DMS 273 (cell line): ENCODE measurements around the gene MAML2.
A peak's percentile ranks its signal among the peaks of the same experiment; 100 is the strongest.

Source experiments
- DNase-seq: peaks from one replicate; lab custom pipeline; 2025; ENCODE audit not compliant: unreplicated experiment; lab: John Stamatoyannopoulos, UW

Gene MAML2

GRCh38 chr11:96215826-96216225 lies 127.2 kb downstream of the MAML2 start:
- no peak for DNase-seq

DNA sequence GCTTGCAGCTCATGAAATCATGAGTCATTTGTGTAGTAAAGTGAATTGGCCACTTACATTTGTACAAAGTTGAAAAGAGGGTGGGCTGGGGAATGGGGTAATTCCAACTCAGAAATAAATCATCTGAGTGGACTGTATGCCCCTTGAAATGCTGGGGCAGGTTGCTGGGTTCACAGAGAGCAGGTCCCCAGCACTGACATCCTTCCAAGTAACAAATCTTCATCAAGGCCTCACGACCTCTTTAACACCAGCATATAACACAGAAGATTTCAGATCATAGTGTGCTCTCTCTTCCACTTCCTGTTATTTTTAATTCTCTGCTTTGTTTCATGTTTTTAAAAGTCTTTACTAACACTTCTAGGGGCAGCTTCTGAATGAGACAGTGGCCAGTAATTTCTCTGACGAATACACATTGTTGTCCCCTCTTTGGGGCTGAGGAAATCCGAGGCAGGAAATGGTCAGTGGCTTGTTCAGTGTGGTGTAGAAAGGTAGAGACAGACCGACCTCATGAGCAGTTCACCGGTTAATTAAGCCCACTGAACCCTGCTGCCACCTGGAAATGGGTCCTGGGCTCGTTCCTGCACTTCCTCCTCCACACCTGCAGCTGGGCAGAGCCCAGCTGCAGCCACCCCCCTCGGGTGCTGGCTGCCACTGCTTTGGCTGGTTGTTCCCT lies 127.7 kb downstream of the MAML2 start:
- no peak for DNase-seq

- DNase-seq = no peak
Observed at GRCh38 chr11:96214777-96215109, 128.3 kb downstream of the MAML2 start.

- DNase-seq = peak; percentile 35
Observed at GRCh38 chr11:96213500-96213899, 129.5 kb downstream of the MAML2 start.

DNA sequence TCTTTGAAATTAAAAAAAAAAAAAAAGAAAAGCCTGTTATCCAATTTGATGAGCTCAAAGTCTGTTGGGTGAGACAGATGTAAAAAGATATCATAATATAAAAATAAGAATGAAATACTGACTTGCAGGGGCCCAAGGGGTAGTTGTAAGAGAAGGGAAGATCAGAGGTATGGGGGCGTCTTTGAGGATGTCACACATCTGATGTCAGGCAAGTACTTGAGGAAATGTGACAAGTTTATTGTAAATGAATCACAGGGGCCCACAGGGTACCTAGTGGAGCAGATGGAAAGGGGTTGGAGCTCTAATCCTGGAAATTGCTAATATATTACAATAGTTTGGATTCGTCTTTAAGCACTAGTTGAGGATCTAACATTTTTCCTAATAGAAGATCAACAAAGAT lies 131.6 kb downstream of the MAML2 start:
- DNase-seq = no peak

- no peak for DNase-seq
Observed at GRCh38 chr11:96207459-96208449, 135.2 kb downstream of the MAML2 start.

GRCh38 chr11:96206955-96207354 lies 136.0 kb downstream of the MAML2 start:
- DNase-seq = no peak

DNA sequence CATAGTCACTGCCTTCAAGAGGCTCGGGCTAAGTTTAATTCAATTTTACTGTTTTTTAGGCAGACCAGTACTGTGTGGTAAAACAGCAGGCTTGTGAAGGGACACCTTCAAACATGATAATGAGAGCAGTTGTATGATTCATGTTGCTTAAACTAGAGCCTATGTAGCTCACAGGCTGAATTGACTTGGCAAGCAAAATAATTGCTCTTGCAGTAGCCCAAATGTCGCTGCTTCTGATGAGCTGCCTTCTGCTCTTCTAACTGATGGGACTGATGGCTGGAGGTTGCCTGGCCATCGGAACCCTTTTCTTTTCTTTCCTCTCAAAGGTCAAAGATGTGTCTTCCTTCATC lies 137.6 kb downstream of the MAML2 start:
- peak; percentile 78 for DNase-seq

DNA sequence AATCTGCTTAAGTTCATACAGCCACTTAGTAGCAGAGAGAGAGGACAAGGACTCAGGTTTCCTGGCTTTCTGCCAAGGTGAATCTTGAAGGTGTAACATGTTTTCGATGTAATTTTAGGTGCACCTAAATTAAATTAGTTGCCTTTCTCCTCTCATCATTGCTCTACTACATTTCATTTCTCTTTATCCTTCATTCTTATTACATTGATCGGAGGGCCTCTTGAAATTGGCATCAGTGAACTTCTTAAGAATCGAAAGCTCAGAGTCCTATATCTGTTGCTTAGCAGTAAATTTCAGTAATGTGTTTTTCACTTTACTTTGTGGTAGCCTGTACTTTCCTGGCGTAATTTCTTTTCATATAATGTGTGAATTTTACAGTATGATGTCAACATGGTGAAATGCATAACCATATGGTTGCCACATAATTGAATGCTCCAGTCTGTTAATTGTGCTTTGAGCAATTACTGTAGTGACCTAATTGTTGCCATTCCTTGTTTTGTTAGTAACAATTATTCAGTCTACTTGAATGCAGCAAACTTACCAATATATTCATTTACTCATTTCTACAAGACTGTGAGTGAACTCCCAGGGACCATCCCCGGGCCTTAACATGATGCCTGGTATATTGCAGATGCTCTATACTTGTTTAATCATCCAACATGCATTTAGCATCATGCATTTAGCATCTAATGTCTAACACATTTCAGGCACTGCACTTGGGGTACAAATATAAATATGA lies 138.1 kb downstream of the MAML2 start:
- peak; percentile 48 for DNase-seq

DNA sequence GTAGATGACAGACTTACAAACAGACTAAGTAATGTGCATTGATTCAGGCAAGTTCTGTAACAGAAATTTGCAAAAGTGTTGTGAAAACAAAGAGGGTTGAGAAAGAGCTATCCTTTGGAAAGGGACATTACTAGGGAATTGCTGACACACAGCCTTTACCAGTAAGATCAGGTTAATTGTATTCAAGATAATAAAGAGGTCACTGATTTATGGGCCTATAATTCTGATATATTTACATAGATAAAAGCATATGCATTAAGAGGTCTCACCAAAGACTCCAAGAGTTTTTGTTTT lies 138.7 kb downstream of the MAML2 start:
- DNase-seq = no peak

DNA sequence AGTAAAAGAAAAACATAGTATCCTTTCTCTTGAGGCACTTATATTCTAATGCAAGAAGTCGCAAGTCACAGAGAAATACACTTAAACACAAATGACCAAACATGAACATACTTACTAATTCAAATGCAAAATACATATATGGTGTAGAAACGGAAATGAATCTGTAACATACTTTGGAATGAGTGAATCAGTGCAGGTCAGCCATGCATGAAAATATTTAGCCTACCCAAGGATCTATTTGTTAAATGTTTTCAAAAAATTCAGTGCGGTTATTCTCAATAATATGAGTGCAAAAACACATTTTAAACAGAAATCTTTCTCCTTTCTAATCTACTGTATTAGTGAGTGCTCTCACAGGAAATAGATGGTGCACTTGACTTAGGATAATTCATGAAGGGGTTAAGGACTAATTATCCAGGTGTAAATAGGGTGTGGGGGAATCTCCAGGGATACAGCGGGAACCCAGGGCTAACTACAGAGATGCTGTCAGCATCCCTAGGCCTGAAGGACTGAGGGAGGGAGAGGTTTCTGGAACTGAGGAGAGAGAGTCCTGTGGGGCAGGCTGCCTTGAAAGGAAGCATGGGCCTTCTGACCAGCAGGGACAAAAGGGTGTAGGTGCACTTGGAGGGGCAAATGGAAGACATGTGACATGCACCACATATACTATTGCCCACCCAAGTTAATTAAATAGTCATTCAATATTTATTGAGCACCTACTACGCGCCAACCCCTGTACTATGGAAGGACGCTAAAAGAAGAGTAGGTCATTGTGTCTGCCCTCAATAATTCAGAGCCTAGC lies 139.2 kb downstream of the MAML2 start:
- no peak for DNase-seq

DNA sequence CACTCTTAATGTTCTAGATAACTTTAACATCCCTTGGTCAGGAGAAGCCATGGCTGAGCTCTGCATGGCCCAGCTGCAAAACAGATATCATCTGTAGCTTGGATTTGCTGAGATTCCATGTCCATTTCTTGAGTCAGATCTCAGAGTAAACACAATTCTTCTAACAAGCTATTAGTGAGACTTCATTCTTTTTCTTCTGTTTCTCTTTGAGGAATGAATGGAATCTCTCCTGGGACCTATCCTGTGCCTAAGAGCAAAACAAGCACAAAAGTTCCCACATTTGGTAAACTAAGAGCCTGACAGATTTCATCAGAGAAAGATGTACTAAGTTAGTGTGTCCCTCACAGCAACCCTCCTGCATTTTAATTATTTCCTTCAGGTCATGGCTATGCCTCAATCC lies 142.8 kb downstream of the MAML2 start:
- no peak for DNase-seq

GRCh38 chr11:96199563-96200025 lies 143.4 kb downstream of the MAML2 start:
- DNase-seq = no peak

DNA sequence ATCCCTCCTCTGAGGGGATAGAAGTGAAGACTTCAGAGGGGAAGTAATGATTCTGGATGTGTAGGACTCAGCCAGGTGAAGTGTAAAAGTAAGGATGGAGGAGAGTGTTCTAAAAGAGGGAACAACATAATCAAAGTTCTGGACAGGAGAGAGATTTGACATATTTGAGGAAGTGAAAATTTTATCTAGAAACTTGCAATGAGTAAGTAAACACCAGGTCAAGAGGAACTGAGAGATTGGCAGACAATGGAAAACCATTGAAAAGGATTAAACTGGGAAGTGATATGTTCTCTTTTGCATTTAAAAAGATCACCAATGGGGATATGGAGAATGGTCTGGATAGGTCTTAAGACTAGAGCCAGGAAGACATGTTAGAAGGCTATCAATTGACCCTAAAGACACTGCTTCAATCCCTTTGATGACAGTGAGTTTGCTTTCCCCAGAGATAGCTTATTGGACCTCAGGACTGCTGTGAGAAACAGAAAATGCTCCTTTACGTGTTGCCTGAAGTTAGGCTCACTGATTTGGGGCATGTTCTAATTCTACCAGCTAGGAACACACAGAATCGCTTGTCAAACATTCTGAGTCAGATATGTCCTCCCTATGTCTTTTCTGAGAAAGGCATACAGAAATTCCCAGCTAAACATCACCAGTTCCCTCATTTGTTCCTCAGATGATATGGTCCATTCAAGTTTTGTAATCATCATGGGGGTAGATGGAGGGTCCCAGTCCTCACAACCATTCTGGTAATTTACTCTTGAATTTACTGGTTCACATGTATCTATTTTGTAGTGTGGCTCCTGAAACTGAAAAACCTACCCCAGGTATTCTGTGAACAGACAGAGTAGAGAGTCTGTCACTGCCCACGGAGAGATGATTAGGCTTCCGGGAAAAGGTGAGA lies 144.9 kb downstream of the MAML2 start:
- no peak for DNase-seq

- no peak for DNase-seq
Observed at GRCh38 chr11:96197103-96197502, 145.9 kb downstream of the MAML2 start.

DNA sequence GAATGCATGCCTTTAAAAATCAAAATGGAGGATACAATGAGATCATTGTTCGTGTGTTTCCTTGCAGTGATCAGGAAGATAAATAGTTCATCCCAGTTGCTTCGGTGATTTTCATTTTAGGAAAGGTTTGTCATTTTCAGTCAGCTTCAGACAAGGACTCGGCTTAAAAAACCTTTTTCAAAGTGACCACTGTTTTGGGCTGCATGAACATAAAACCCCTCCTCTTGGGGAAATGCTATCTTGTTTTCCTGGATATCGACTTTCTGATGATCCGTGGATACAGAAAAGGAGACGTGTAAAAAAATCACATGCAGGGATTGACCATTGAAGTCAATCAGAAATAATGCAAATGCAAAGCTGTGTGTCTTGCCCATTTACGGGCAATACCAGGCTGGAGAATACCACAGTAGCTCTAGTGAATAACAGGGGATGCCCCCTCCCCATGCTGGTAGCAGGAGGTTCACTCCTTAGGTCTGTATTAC lies 146.8 kb downstream of the MAML2 start:
- DNase-seq = no peak

DNA sequence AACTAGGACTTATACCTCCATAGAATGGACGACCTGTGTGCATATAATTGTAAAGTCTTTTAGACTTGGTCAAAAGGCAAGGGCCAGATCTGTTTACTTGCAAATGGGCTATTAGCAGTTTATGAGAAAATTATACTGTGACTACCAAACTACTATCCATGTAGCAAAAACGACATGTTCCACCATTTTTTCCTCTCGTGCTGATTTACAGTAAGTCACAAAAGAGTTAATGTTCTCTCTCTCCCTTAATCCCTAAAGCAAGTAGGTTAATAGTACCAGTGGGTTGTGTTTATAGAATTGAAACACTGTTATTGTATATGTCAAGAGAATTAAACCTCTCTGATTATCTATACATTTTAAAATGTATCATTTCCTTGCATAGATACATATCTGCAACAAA lies 147.3 kb downstream of the MAML2 start:
- DNase-seq = no peak

- DNase-seq = no peak
Observed at GRCh38 chr11:96194581-96195374, 148.2 kb downstream of the MAML2 start.
